Stimulated activated naive CD8-positive, alpha-beta T cell treated with anti-CD3 and anti-CD28 coated beads, Interleukin-15, amount 100 ng/mL, for 72 hours (primary cell): ENCODE measurements around the gene LBH.

ENCODE experiments used
- ATAC-seq: fragments of 150-1000 bp; cut with Tn5 transposase; 2 replicates; pipeline ENCODE4 v1.10.0; 2021; ENCODE audit warnings: mild to moderate bottlenecking, moderate library complexity
- DNase-seq, 2 donors: peaks; one replicate each; pipeline ENCODE4 v3.0.0; 2021 to 2022
- H3K27ac Mint-ChIP-seq, 2 donors: one replicate each; pipeline ENCODE4 v1.8.0; 2022; ENCODE audit warnings: mild to moderate bottlenecking in 2 of 2, mixed read lengths in 2 of 2, moderate library complexity in 2 of 2
- H3K27me3 Mint-ChIP-seq: one replicate; pipeline ENCODE4 v1.8.0; 2022; ENCODE audit warnings: mixed read lengths
- H3K4me1 Mint-ChIP-seq: one replicate; pipeline ENCODE4 v1.8.0; 2022; ENCODE audit warnings: mild to moderate bottlenecking, mixed read lengths
- H3K4me3 Mint-ChIP-seq, 2 donors: one replicate each; pipeline ENCODE4 v1.8.0; 2022; ENCODE audit warnings: mild to moderate bottlenecking in 2 of 2, mixed read lengths in 2 of 2, moderate library complexity in 1 of 2
- H3K9me3 Mint-ChIP-seq, 2 donors: one replicate each; pipeline ENCODE4 v1.8.0; 2022; ENCODE audit warnings: mixed read lengths in 2 of 2

The LBH gene

GRCh38 chr2:30255466-30256408 is 24.4 kb downstream of the LBH start:
- Mint-ChIP-seq H3K4me3 (peak overlapping the region; percentile 64 to 82), H3K27ac (peak overlapping the region; percentile 43 to 53), H3K4me1 (peaks cover 98% of the 10 kb centered on the region), H3K9me3 (peaks cover 14 to 15% of the 10 kb centered on the region in 2 donors), H3K27me3 (no peaks in the 10 kb centered on the region)
- ATAC-seq (peak; percentile 35), DNase-seq (peak in 1 of 2 donors; percentile 10)

- Mint-ChIP-seq H3K27me3 (no peaks in the 10 kb centered on the region), H3K27ac (peak overlapping the region; percentile 15 to 94), H3K9me3 (peaks cover 15 to 18% of the 10 kb centered on the region in 2 donors), H3K4me3 (peak overlapping the region; percentile 70 to 82), H3K4me1 (peaks cover 100% of the 10 kb centered on the region)
- ATAC-seq (peak; percentile 32), DNase-seq (peak in 1 of 2 donors; percentile 9)
These were observed 26.2 kb downstream of the LBH start for GRCh38 chr2:30257266-30258214.

GRCh38 chr2:30259071-30259470 is 27.7 kb downstream of the LBH start:
- peak overlapping the region in 1 of 2 donors; percentile 42 for H3K27ac Mint-ChIP-seq
- DNase-seq = no peak
- ATAC-seq = no peak
- no peak overlapping the region for H3K4me3 Mint-ChIP-seq
- peaks cover 91% of the 10 kb centered on the region for H3K4me1 Mint-ChIP-seq
- H3K9me3 Mint-ChIP-seq = peaks cover 23 to 24% of the 10 kb centered on the region in 2 donors
- no peaks in the 10 kb centered on the region for H3K27me3 Mint-ChIP-seq

GRCh38 chr2:30259827-30260679 is 28.7 kb downstream of the LBH start:
- H3K4me3 Mint-ChIP-seq = peak overlapping the region in 1 of 2 donors; percentile 24
- H3K4me1 Mint-ChIP-seq = peaks cover 91% of the 10 kb centered on the region
- no peaks in the 10 kb centered on the region for H3K27me3 Mint-ChIP-seq
- H3K27ac Mint-ChIP-seq = peak overlapping the region; percentile 65 to 89
- peaks cover 23 to 24% of the 10 kb centered on the region in 2 donors for H3K9me3 Mint-ChIP-seq
- no peak for ATAC-seq
- DNase-seq = no peak

- Mint-ChIP-seq H3K4me3 (no peak overlapping the region), H3K4me1 (peaks cover 91% of the 10 kb centered on the region), H3K27me3 (no peaks in the 10 kb centered on the region), H3K27ac (no peak overlapping the region), H3K9me3 (peaks cover 23 to 24% of the 10 kb centered on the region in 2 donors)
- no peak for ATAC-seq
- no peak for DNase-seq
These were observed 29.6 kb downstream of the LBH start for GRCh38 chr2:30260941-30261340.

- peak; percentile 76 for ATAC-seq
- DNase-seq = no peak
- Mint-ChIP-seq H3K27me3 (no peaks in the 10 kb centered on the region), H3K4me3 (no peak overlapping the region), H3K4me1 (peaks cover 91% of the 10 kb centered on the region), H3K9me3 (peaks cover 23 to 24% of the 10 kb centered on the region in 2 donors), H3K27ac (peak overlapping the region in 1 of 2 donors; percentile 85)
These were observed 30.4 kb downstream of the LBH start for GRCh38 chr2:30261695-30262211.

DNA sequence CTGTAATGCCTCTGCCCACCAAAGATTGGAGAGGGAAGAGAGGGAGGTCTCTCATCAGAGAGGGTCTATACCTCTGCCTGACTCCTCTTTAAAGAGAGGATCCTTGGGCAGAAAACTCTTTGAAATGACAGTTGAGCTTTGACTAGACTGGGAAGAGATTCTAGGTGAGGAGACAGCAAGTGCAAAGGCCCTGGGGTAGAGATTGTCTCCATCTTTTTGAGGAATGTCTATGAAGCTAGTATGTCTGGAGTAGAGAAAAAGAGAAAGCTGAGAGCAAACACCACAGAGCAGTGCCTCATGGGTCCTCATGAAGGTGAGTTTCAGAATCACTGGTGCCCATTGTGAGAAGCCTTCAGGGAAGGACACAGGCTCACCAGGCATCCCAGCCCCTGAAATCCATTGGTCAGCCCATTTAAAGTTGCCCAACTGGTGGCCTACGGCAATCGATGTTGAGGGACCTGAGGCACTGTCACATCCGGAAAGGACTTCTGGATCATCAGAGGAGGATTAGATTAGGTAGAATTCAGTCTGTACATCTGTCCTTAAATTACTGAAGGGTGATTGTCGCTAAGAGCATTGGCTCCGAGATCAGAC is 31.5 kb downstream of the LBH start:
- H3K9me3 Mint-ChIP-seq = peaks cover 23 to 24% of the 10 kb centered on the region in 2 donors
- ATAC-seq (no peak), DNase-seq (no peak)
- no peaks in the 10 kb centered on the region for H3K27me3 Mint-ChIP-seq
- H3K4me1 Mint-ChIP-seq = peaks cover 91% of the 10 kb centered on the region
- peak overlapping the region in 1 of 2 donors; percentile 77 for H3K27ac Mint-ChIP-seq
- H3K4me3 Mint-ChIP-seq = peak overlapping the region in 1 of 2 donors; percentile 7

DNA sequence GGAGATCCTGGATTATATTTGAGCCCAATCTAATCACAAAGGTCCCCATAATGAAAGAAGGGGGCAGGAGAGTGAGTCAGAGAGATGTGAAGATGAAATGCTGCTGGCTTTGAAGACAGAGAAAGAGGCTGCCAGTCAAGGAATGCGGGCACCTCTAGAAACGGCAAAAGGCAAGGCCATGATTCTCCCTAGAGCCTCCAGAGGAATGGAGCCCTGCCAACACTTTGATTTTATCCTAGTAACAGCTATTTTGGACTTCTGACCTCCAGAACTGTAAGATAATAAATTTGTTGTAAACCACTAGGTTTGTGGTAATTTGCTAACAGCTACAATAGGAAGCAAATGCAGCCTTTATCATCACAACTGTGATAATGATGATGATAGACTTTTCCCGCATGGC is 32.9 kb downstream of the LBH start:
- no peak for ATAC-seq
- H3K4me3 Mint-ChIP-seq = peak overlapping the region in 1 of 2 donors; percentile 19
- H3K27me3 Mint-ChIP-seq = no peaks in the 10 kb centered on the region
- DNase-seq = no peak
- H3K27ac Mint-ChIP-seq = peak overlapping the region in 1 of 2 donors; percentile 12
- peaks cover 23 to 24% of the 10 kb centered on the region in 2 donors for H3K9me3 Mint-ChIP-seq
- peaks cover 91% of the 10 kb centered on the region for H3K4me1 Mint-ChIP-seq

- Mint-ChIP-seq H3K4me3 (peak overlapping the region; percentile 84 to 91), H3K27me3 (no peaks in the 10 kb centered on the region), H3K27ac (peak overlapping the region; percentile 93 to 96), H3K9me3 (peaks cover 19 to 20% of the 10 kb centered on the region in 2 donors), H3K4me1 (peaks cover 91% of the 10 kb centered on the region)
- DNase-seq (no peak), ATAC-seq (no peak)
These were observed 34.0 kb downstream of the LBH start for GRCh38 chr2:30265052-30266015.

DNA sequence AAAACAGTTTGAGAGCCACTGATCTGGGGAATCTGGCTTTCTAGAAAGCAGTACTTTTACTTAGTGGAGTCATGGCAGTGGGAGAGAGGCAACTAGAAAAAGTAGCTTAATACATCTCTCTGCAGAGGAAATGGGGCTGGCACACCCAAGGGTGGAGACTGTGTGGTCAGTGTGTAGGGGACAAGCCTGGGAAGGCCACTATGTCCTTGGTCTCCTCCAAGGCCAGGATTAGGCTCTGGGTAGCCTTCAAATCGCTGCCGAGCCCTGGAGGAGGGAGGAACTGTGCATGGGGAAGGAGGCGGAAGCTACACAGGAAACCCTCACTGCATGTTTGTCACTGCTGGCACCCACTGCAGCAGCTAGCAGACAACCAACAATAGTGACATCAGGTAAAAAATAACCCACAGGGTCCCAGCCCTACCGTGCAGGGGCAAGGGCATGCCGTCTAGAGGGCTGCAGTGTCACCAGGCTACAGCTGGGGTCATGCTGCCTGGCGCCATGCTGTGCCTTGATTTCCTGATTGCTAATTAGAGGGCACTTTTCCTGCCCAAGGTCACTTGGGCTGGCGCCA is 34.8 kb downstream of the LBH start:
- Mint-ChIP-seq H3K27me3 (no peaks in the 10 kb centered on the region), H3K4me1 (peaks cover 91% of the 10 kb centered on the region), H3K4me3 (peak overlapping the region; percentile 84 to 91), H3K9me3 (peaks cover 16 to 17% of the 10 kb centered on the region in 2 donors), H3K27ac (peak overlapping the region; percentile 93 to 96)
- ATAC-seq (peak; percentile 78), DNase-seq (peak in 1 of 2 donors; percentile 55)

GRCh38 chr2:30266705-30267104 is 35.4 kb downstream of the LBH start:
- peak overlapping the region; percentile 83 to 84 for H3K27ac Mint-ChIP-seq
- no peak for DNase-seq
- peak overlapping the region; percentile 84 to 91 for H3K4me3 Mint-ChIP-seq
- peaks cover 14 to 16% of the 10 kb centered on the region in 2 donors for H3K9me3 Mint-ChIP-seq
- no peaks in the 10 kb centered on the region for H3K27me3 Mint-ChIP-seq
- H3K4me1 Mint-ChIP-seq = peaks cover 91% of the 10 kb centered on the region
- peak; percentile 14 for ATAC-seq

DNA sequence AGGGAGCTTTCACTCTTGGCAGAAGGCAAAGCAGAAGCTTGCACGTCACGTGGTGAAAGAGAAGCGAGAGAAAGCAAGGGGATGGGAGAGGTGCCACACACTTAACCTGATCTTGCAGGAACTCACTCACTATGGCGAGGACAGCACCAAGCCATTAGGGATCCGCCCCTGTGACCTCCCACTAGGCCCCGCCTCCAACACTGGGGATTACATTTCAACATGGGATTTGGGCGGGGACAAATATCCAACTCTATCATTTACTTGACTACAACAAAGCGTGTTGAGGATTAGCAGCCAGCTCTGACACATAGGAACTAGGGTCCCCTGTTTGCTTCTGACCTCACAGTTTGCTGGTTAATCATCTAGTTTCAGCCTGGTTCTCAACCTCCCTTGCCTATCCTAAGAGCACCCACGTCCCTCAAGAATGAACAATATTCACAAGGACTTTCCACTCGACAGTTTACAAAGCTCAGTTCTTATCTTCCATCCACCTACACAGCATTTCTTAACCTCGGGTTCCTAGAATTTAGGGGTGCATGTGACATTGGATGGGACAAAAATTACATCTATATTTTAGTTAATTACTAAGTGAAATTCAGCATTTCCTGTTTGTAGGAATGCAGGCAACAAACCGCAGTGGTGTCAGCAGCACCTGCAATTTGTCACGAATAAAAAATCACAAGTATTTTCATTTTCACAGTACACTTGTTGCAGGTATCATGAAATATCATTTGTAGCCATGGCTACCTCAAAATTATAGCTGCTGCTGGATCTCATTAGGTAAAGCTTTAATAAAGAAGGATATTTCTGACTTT is 36.0 kb downstream of the LBH start:
- peaks cover 7 to 9% of the 10 kb centered on the region in 2 donors for H3K9me3 Mint-ChIP-seq
- ATAC-seq (peak; percentile 73), DNase-seq (peak in 1 of 2 donors; percentile 38)
- H3K27ac Mint-ChIP-seq = peak overlapping the region; percentile 83 to 84
- peak overlapping the region; percentile 84 to 91 for H3K4me3 Mint-ChIP-seq
- H3K4me1 Mint-ChIP-seq = peaks cover 91% of the 10 kb centered on the region
- no peaks in the 10 kb centered on the region for H3K27me3 Mint-ChIP-seq
